Daoy (cell line): Measurements from ENCODE around the gene ANK3. TPM values are rescaled to one million over a fixed set of nuclear protein-coding genes. Genes with fewer than 3 reads are reported as not detected.

Experiments used
- DNase-seq: peaks from one replicate; pipeline ENCODE4 v3.0.0-alpha.2; 2015; ENCODE audit warnings: low read depth
- total RNA-seq: library from RNA; depleted of rRNA; stranded (reverse); fragments of >200 nt; shearing (Covaris generic); gene quantifications from 2 replicates; pipeline ENCODE4 v1.2.3, GENCODE V29; 2014

The ANK3 gene
- total RNA-seq, 1 experiment from 2014 or later, result 15.9 TPM

GRCh38 chr10:60346661-60347060 is 43.0 kb downstream of the ANK3 start:
- no peak for DNase-seq

- DNase-seq, result no peak
Observed at GRCh38 chr10:60343254-60343653, 46.4 kb downstream of the ANK3 start.

- DNase-seq, result no peak
Observed at GRCh38 chr10:60341969-60342368, 47.7 kb downstream of the ANK3 start.

GRCh38 chr10:60340973-60341372 is 48.7 kb downstream of the ANK3 start:
- DNase-seq, result no peak

- DNase-seq, result no peak
Observed at GRCh38 chr10:60339757-60340156, 49.9 kb downstream of the ANK3 start.

- DNase-seq, result no peak
Observed at GRCh38 chr10:60338786-60339185, 50.9 kb downstream of the ANK3 start.

- DNase-seq, result no peak
Observed at GRCh38 chr10:60338002-60338564, 51.6 kb downstream of the ANK3 start.

- DNase-seq, result no peak
Observed at GRCh38 chr10:60336901-60337630, 52.6 kb downstream of the ANK3 start.

GRCh38 chr10:60335708-60336107 is 54.0 kb downstream of the ANK3 start:
- DNase-seq, result peak; percentile 7

GRCh38 chr10:60334991-60335390 is 54.7 kb downstream of the ANK3 start:
- DNase-seq, result no peak

- no peak for DNase-seq
Observed at GRCh38 chr10:60332371-60332770, 57.3 kb downstream of the ANK3 start.

GRCh38 chr10:60331886-60332285 is 57.8 kb downstream of the ANK3 start:
- DNase-seq, result no peak

GRCh38 chr10:60323162-60323561 is 66.5 kb downstream of the ANK3 start:
- DNase-seq, result no peak

GRCh38 chr10:60320666-60321065 is 69.0 kb downstream of the ANK3 start:
- no peak for DNase-seq

GRCh38 chr10:60316029-60316428 is 73.6 kb downstream of the ANK3 start:
- no peak for DNase-seq

- DNase-seq, result no peak
Observed at GRCh38 chr10:60315311-60315710, 74.4 kb downstream of the ANK3 start.

GRCh38 chr10:60314069-60314940 is 75.4 kb downstream of the ANK3 start:
- peak; percentile 62 for DNase-seq

- DNase-seq, result no peak
Observed at GRCh38 chr10:60313589-60313952, 76.1 kb downstream of the ANK3 start.

GRCh38 chr10:60312818-60313588 is 76.7 kb downstream of the ANK3 start:
- peak; percentile 5 for DNase-seq

- no peak for DNase-seq
Observed at GRCh38 chr10:60311821-60312220, 77.9 kb downstream of the ANK3 start.

- DNase-seq, result no peak
Observed at GRCh38 chr10:60310740-60311139, 78.9 kb downstream of the ANK3 start.

- no peak for DNase-seq
Observed at GRCh38 chr10:60309891-60310290, 79.8 kb downstream of the ANK3 start.
